AG09309 (cell line): ENCODE results near the gene MAPT.

Source experiments
- DNase-seq: peaks from one replicate; pipeline ENCODE4 v3.0.0-alpha.2; 2010; ENCODE audit warnings: low read depth
- H3K4me3 ChIP-seq: 2 replicates; pipeline ENCODE4 v1.5.1; 2011; ENCODE audit warnings: mild to moderate bottlenecking, low read depth, low read length, moderate library complexity; ENCODE audit not compliant: control insufficient read depth
- CTCF ChIP-seq: IDR thresholded peaks from 2 replicates; pipeline ENCODE4 v1.5.1; 2011; ENCODE audit warnings: mild to moderate bottlenecking, low read depth, low read length, inconsistent platforms; ENCODE audit not compliant: insufficient read depth, control insufficient read depth; ENCODE audit errors: missing control alignments

The MAPT gene

GRCh38 chr17:46042925-46043324 lies 148.6 kb downstream of the MAPT start:
- no peak overlapping the region for H3K4me3 ChIP-seq
- TF ChIP-seq CTCF: no peak
- no peak for DNase-seq

GRCh38 chr17:46043606-46044005 lies 149.3 kb downstream of the MAPT start:
- DNase-seq: no peak
- H3K4me3 ChIP-seq: no peak overlapping the region
- TF ChIP-seq CTCF: no peak

GRCh38 chr17:46044286-46044928 lies 150.1 kb downstream of the MAPT start:
- peak; percentile 79 for DNase-seq
- TF ChIP-seq CTCF: peak; percentile 84
- no peak overlapping the region for H3K4me3 ChIP-seq

GRCh38 chr17:46044989-46045388 lies 150.6 kb downstream of the MAPT start:
- no peak for TF ChIP-seq CTCF
- DNase-seq: no peak
- no peak overlapping the region for H3K4me3 ChIP-seq

- DNase-seq: no peak
- no peak for TF ChIP-seq CTCF
- H3K4me3 ChIP-seq: no peak overlapping the region
Observed at GRCh38 chr17:46045639-46046038, 151.3 kb downstream of the MAPT start.

- no peak overlapping the region for H3K4me3 ChIP-seq
- DNase-seq: no peak
- TF ChIP-seq CTCF: no peak
Observed at GRCh38 chr17:46046957-46047356, 152.6 kb downstream of the MAPT start.

- DNase-seq: no peak
- TF ChIP-seq CTCF: no peak
- H3K4me3 ChIP-seq: no peak overlapping the region
Observed at GRCh38 chr17:46047398-46047797, 153.0 kb downstream of the MAPT start.
